ENCODE measurements around the gene VBP1. TPM values are rescaled to one million over a fixed set of nuclear protein-coding genes. Genes with fewer than 3 reads are reported as not detected.

The VBP1 gene
- total RNA-seq (ENCODE audit: low replicate concordance): 59.4 and 80.8 TPM in 2 replicates

GRCh38 chrX:155216179-155216939, at the start of gene VBP1:
Gene VBP1 (plus strand): TSS chrX:155216460. CDS start chrX:155216483, 23 bp downstream.
- peak within 1 kb of the TSS; percentile 79 for H3K4me3 ChIP-seq (ENCODE audit: low read depth, low read length)
- peak; percentile 53 for TF ChIP-seq CTCF (IDR thresholded peaks at IDR 0.05; ENCODE audit: insufficient read depth, low read length)
- peak; percentile 94 for DNase-seq (ENCODE audit: low read depth)

GRCh38 chrX:155169881-155170280, 46.4 kb upstream of the VBP1 start:
- H3K4me3 ChIP-seq (ENCODE audit: low read depth, low read length): no peak overlapping the region
- DNase-seq (ENCODE audit: low read depth): no peak
- TF ChIP-seq CTCF (IDR thresholded peaks at IDR 0.05; ENCODE audit: insufficient read depth, low read length): no peak

GRCh38 chrX:155179346-155179997, 36.8 kb upstream of the VBP1 start:
- DNase-seq (ENCODE audit: low read depth): peak; percentile 0
- no peak overlapping the region for H3K4me3 ChIP-seq (ENCODE audit: low read depth, low read length)
- TF ChIP-seq CTCF (IDR thresholded peaks at IDR 0.05; ENCODE audit: insufficient read depth, low read length): no peak

- no peak for TF ChIP-seq CTCF (IDR thresholded peaks at IDR 0.05; ENCODE audit: insufficient read depth, low read length)
- no peak for DNase-seq (ENCODE audit: low read depth)
Measured at GRCh38 chrX:155188786-155189185, 27.5 kb upstream of the VBP1 start.

GRCh38 chrX:155211208-155211607, 5.1 kb upstream of the VBP1 start:
- no peak for DNase-seq (ENCODE audit: low read depth)
- TF ChIP-seq CTCF (IDR thresholded peaks at IDR 0.05; ENCODE audit: insufficient read depth, low read length): no peak
- H3K4me3 ChIP-seq (ENCODE audit: low read depth, low read length): no peak overlapping the region

More at GRCh38 chrX:155188786-155189185, 27.5 kb upstream of the VBP1 start:
- no peak overlapping the region for H3K4me3 ChIP-seq (ENCODE audit: low read depth, low read length)

- DNase-seq (ENCODE audit: low read depth): no peak
- no peak for TF ChIP-seq CTCF (IDR thresholded peaks at IDR 0.05; ENCODE audit: insufficient read depth, low read length)
- no peak overlapping the region for H3K4me3 ChIP-seq (ENCODE audit: low read depth, low read length)
Measured at GRCh38 chrX:155213731-155214130, 2.5 kb upstream of the VBP1 start.

Data from fibroblast of the aortic adventitia (primary cell).